Fibroblast of upper back skin (primary cell): ENCODE results near the gene CFTR.
A peak's percentile ranks its signal among the peaks of the same experiment; 100 is the strongest.

ENCODE experiments used
- DNase-seq: peaks from one replicate; pipeline ENCODE4 v3.0.0-alpha.2; 2013

The CFTR gene

GRCh38 chr7:117592011-117592635 is 112.3 kb downstream of the CFTR start:
- DNase-seq, result no peak

GRCh38 chr7:117596134-117596533 is 116.3 kb downstream of the CFTR start:
- DNase-seq, result no peak

GRCh38 chr7:117597755-117598154 is 117.9 kb downstream of the CFTR start:
- DNase-seq, result no peak

GRCh38 chr7:117600911-117601310 is 121.1 kb downstream of the CFTR start:
- DNase-seq, result no peak

GRCh38 chr7:117603627-117604026 is 123.8 kb downstream of the CFTR start:
- DNase-seq, result no peak

- DNase-seq, result no peak
Observed at GRCh38 chr7:117605712-117606111, 125.9 kb downstream of the CFTR start.

- DNase-seq, result no peak
Observed at GRCh38 chr7:117606132-117606531, 126.3 kb downstream of the CFTR start.

- DNase-seq, result no peak
Observed at GRCh38 chr7:117610396-117610795, 130.6 kb downstream of the CFTR start.

- DNase-seq, result no peak
Observed at GRCh38 chr7:117612637-117613036, 132.8 kb downstream of the CFTR start.

GRCh38 chr7:117616694-117617093 is 136.9 kb downstream of the CFTR start:
- DNase-seq, result no peak

- DNase-seq, result no peak
Observed at GRCh38 chr7:117619681-117620080, 139.9 kb downstream of the CFTR start.

GRCh38 chr7:117621075-117621618 is 141.3 kb downstream of the CFTR start:
- DNase-seq, result no peak

GRCh38 chr7:117623606-117624005 is 143.8 kb downstream of the CFTR start:
- no peak for DNase-seq

- no peak for DNase-seq
Observed at GRCh38 chr7:117630501-117630900, 150.7 kb downstream of the CFTR start.

GRCh38 chr7:117630907-117631564 is 151.2 kb downstream of the CFTR start:
- DNase-seq, result no peak

- no peak for DNase-seq
Observed at GRCh38 chr7:117631652-117632051, 151.8 kb downstream of the CFTR start.

GRCh38 chr7:117637937-117638336 is 158.1 kb downstream of the CFTR start:
- DNase-seq, result no peak

GRCh38 chr7:117639966-117640365 is 160.1 kb downstream of the CFTR start:
- no peak for DNase-seq

GRCh38 chr7:117640465-117640864 is 160.6 kb downstream of the CFTR start:
- DNase-seq, result no peak

GRCh38 chr7:117645481-117646165 is 165.8 kb downstream of the CFTR start:
- DNase-seq, result peak; percentile 72

- DNase-seq, result no peak
Observed at GRCh38 chr7:117648203-117648866, 168.5 kb downstream of the CFTR start.

GRCh38 chr7:117652943-117653680 is 173.3 kb downstream of the CFTR start:
- DNase-seq, result no peak

GRCh38 chr7:117654780-117655179 is 175.0 kb downstream of the CFTR start:
- no peak for DNase-seq
